ENCODE results near the gene OR5H1.
"Not testable (repeated sequence)": the region's sequence is repeated elsewhere in the genome, so short reads cannot be mapped to it uniquely, and the experiment has no call there.

Gene OR5H1

DNA sequence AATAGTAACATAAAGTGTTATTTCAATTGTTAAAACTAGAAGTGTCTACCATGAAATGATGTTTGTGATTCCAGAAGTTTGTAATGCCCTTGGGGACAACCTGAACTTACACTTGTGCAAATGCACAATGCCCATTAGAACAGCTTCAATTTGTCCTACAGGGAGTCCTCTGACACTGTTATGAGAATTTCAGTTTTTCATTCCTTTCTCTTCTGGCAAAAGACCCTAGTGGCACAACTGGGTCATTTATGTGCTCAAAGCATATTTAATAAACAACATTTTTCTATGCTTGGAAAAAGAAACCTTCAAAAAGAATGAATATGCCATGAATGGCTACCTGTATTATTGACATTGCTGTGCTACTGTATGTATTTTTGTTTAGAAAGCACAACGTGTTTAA lies at the start of gene OR5H1:
OR5H1 (plus strand) TSS at position 301 of the 400 bp plus-strand sequence. CDS start 1,977 bp downstream, outside the sequence.
- no peak for FAIRE-seq
- no peak for DNase-seq (ENCODE audit: insufficient read length, low spot score)

GRCh38 chr3:98086873-98087272 lies 43.6 kb upstream of the OR5H1 start, which contains the start of gene OR5AC2:
Gene OR5AC2 (plus strand): TSS chr3:98087173. CDS start chr3:98087173, 0 bp downstream.
- DNase-seq (ENCODE audit: insufficient read length, low spot score) (no peak), FAIRE-seq (no peak)

- FAIRE-seq (no peak), DNase-seq (ENCODE audit: insufficient read length, low spot score) (no peak)
These were observed 34.6 kb upstream of the OR5H1 start for GRCh38 chr3:98095882-98096281.

DNA sequence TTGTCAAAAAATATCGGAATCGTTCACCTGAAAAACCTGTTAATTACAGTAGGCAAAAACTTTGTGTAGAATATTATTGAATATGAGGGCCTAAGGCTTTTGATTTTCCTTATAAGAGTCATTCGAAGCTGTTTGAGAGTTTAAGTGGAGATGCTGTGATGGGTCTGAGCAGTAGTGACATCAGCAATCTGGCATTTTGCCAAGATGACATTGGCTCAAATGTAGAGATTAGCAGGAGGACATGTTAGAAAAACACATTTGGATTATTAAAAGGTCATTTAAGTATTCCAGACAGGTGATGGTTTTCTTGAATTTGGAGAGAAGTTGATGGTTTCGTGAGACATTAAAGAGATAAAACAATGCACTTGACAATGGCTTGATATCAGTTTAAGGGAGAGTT lies 30.7 kb upstream of the OR5H1 start:
- DNase-seq (ENCODE audit: insufficient read length, low spot score) (no peak), FAIRE-seq (no peak)

GRCh38 chr3:98108162-98108561 lies 22.4 kb upstream of the OR5H1 start:
- FAIRE-seq (no peak), DNase-seq (ENCODE audit: insufficient read length, low spot score) (no peak)

DNA sequence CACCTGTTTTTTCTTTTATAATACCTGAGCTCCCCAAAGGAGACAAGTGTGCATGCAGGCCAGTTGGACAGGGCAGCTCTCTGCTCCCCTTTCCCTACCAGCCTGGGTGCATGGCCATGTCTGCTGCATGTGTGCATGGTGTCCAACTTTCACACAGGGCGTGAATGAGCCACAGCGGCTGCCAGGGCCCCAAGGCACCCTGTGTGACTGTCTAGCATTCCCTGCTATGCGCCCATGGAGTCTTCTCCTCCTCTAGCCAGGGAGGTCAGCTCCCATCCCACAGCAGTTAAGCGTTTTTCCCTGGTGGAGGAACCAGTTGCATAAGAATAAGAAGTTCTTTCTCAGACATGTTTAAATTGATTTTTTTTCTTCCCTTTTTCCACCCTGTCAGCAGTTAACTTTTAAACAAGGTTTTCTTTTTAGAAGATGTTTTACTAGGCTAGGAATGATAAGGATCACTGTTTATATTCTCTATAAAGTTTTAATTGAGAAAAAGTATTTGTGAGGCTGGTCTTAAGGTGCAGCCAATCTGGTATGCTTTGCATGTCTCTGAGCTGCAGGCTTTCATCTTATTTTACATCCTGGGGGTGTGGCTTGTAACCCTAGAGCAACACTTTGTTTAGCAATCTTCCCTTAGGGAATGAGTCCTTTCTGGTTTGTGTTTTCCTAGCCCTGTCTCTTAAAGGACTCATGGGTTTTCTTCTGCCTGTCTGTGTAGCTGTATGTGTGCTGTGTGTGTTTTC lies 20.5 kb upstream of the OR5H1 start:
- no peak for DNase-seq (ENCODE audit: insufficient read length, low spot score)
- no peak for FAIRE-seq

- FAIRE-seq (no peak), DNase-seq (ENCODE audit: insufficient read length, low spot score) (no peak)
These were observed 20.0 kb upstream of the OR5H1 start for GRCh38 chr3:98110550-98110908.

GRCh38 chr3:98114264-98114663 lies 16.3 kb upstream of the OR5H1 start:
- no peak for DNase-seq (ENCODE audit: insufficient read length, low spot score)
- FAIRE-seq: no peak

DNA sequence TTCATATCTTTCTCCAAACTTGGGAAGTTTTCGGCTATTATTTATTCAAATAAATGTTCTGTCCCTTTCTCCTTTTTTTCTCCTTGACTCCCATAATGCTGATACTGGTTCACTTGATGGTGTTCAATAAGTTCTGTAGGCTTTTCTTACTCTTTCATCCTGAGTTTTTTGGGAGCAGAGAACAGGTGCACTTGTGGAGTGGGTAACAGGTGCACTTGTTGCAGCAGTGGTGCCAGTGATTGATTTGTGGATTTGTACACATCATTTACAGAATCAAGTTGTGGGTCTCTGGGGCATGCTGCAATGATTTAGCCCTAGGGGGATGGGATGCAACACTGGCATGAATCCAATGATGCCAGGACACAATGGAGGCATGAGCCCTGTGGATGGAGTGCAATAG lies 14.8 kb upstream of the OR5H1 start:
- DNase-seq (ENCODE audit: insufficient read length, low spot score) (no peak), FAIRE-seq (no peak)

GRCh38 chr3:98136631-98137030 lies 6.1 kb downstream of the OR5H1 start:
- no peak for FAIRE-seq
- DNase-seq (ENCODE audit: insufficient read length, low spot score): no peak

DNA sequence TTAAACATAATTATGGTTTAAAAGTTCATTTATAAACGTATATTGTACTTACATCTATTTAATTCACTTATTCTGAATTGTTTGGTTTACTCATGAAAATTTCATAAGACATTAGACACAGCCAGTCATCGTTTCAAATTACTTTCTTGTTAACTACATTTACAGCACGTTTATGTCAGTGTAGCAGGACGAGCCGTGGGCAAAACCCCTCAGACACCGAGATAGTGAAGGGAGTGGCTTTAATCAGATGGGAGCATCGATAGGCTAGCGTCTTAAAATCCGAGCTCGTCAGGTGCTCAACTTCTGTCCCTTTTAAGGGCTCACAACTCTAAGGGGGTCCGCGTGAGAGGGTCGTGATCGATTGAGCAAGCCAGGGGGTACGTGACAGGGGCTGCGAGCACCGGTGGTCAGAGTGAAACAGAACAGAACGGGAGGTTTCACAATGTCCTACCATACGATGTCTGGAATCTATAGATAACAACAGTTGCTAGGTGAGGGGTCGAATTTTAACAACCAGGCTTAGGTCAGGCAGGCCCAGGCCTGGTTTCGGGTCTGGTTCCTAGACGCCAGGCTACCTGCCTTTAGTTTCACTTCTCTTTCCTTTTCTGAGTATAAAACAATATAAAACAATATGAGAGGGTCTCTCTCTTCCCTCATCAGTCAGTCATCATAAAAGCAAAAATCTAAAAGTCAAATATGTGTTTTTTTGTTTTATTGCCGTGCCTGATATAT lies 7.5 kb downstream of the OR5H1 start:
- FAIRE-seq: not testable (repeated sequence)

GRCh38 chr3:98140531-98140930 lies 10.0 kb downstream of the OR5H1 start:
- no peak for FAIRE-seq
- no peak for DNase-seq (ENCODE audit: insufficient read length, low spot score)

More for the DNA sequence above, 7.5 kb downstream of the OR5H1 start:
- not testable (repeated sequence) for DNase-seq (ENCODE audit: insufficient read length, low spot score)

- FAIRE-seq: no peak
- no peak for DNase-seq (ENCODE audit: insufficient read length, low spot score)
These were observed 16.7 kb downstream of the OR5H1 start, which contains the start of gene OR5H14 for GRCh38 chr3:98147179-98147578. Gene OR5H14 (plus strand): TSS chr3:98147479. CDS start chr3:98149386, 1,907 bp downstream.

DNA sequence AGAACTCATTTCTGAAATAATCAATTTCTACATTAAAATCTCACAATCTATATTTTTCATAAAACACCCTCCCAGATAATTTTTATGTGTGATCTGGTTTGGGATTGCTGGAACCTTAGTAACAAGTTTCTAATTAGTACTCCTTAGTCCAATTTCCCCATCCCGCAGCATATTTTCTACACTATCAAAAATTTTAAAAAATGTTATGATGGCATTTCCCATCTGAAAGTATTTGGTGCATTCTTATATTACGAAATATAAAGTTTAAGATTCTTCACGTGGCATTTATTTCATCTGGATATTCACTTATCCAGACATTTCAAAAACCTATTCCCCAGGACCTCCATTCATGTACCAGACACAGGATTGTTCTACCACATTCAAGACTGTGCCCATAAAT lies 18.2 kb downstream of the OR5H1 start:
- DNase-seq (ENCODE audit: insufficient read length, low spot score): no peak
- FAIRE-seq: no peak

GRCh38 chr3:98149456-98149855 lies 18.9 kb downstream of the OR5H1 start:
- FAIRE-seq; DNase-seq (ENCODE audit: insufficient read length, low spot score): not testable (repeated sequence)

DNA sequence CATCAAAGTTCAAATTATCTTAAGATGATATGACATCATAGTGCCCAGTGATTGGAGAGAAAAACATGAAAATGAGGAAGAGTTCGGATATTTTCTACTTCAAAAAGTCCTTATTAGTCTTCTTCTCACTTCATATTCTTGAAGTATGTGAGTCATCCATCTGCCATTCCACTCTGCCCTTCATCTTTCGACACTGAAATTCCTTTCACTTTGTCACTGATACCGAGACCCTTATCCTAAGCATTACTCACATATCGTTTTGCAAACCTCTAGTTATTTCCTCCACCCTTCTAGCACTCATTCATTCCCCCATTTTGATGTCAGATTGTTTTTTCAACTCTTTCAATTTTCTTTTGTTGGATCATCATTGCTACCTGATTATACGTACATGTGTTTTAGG lies 20.7 kb downstream of the OR5H1 start:
- FAIRE-seq: no peak

GRCh38 chr3:98166396-98166795 lies 35.9 kb downstream of the OR5H1 start, which contains the start of gene OR5H15:
Gene OR5H15 (plus strand): TSS chr3:98166696. CDS start chr3:98168700, 2,004 bp downstream.
- DNase-seq (ENCODE audit: insufficient read length, low spot score): no peak
- FAIRE-seq: no peak

More for the DNA sequence above, 20.7 kb downstream of the OR5H1 start:
- DNase-seq (ENCODE audit: insufficient read length, low spot score): peak; percentile 6

DNA sequence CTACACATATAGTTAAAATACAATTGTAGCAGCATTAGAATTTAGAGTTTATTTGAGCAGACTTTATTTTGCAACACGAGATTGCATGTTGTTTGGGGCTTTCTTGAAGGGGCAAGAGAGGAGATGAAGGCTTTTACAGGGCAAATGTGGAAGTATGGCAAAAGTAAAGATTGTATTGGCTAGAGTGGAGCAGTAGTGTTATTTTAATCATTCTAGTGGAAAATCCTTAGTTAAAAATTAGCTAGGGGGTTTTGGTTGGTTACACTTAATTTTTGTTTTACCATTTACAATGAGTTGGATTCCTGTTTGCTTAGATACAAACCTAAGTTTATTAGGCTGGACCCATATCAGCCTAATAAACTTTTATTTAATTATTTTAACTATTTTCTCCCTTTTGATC lies 40.5 kb downstream of the OR5H1 start:
- DNase-seq (ENCODE audit: insufficient read length, low spot score) (no peak), FAIRE-seq (no peak)

GRCh38 chr3:98172621-98173020 lies 42.1 kb downstream of the OR5H1 start:
- no peak for DNase-seq (ENCODE audit: insufficient read length, low spot score)

GRCh38 chr3:98180319-98180890 lies 49.9 kb downstream of the OR5H1 start:
- no peak for DNase-seq (ENCODE audit: insufficient read length, low spot score)
- FAIRE-seq: no peak

More at GRCh38 chr3:98172621-98173020, 42.1 kb downstream of the OR5H1 start:
- FAIRE-seq: no peak

DNA sequence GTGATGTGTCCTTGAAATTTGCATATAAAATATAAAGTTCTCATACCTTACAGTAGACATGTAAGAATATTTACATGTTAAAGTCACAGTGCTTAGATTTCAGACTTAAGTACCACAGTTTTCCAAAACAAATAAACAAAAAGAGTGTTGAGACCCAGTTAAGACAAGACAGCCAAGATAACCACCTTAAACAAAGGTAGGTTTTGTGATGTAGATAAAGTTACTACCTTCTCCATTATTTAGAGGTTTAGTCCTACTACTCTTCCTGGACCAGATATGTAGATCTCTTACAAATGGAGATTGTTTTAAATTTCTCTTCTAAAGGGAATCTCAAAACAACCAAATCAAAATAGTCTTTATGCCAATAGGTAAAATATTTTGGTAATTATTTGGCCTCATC lies 51.7 kb downstream of the OR5H1 start:
- FAIRE-seq (no peak), DNase-seq (ENCODE audit: insufficient read length, low spot score) (no peak)

All from HTR-8/SVneo (cell line).